GM12878 (cell line): ENCODE data around the gene MLIP. TPM values are rescaled to one million over a fixed set of nuclear protein-coding genes. Genes with fewer than 3 reads are reported as not detected.

Experiments used
- ATAC-seq: fragments of 200-7000 bp; cut with Tn5 transposase; 3 replicates; pipeline ENCODE4 v1.9.1; 2020; ENCODE audit warnings: mild to moderate bottlenecking, moderate library complexity
- BruUV-seq: library from RNA; stranded (reverse); fragments of 400-500 nt; replicated peaks from 2 replicates; lab custom pipeline; 2021; lab: Mats Ljungman, UMichigan
- CTCF ChIA-PET: fragments of 300-600 bp; sonication (Branson Sonifier 250); formaldehyde crosslinking; extraction: SDS; loops from one replicate; lab custom pipeline; 2021; ENCODE audit warnings: inconsistent platforms; lab: Yijun Ruan, JAX
- POLR2A ChIA-PET: fragments of 350-600 bp; formaldehyde crosslinking; extraction: SDS; loops from one replicate; lab custom pipeline; 2021; ENCODE audit warnings: inconsistent platforms; lab: Charles Lee
- RAD21 ChIA-PET: fragments of 300-600 bp; sonication (Branson Sonifier 250); formaldehyde crosslinking; loops from one replicate; lab custom pipeline; 2023; ENCODE audit warnings: antibody characterized with exemption; ENCODE audit not compliant: unreplicated experiment; lab: Charles Lee
- SMC1A ChIA-PET: fragments of 300-600 bp; sonication (Branson Sonifier 250); formaldehyde crosslinking; loops from one replicate; lab custom pipeline; 2023; ENCODE audit not compliant: unreplicated experiment, uncharacterized antibody; lab: Charles Lee
- DNase-seq: peaks from one replicate; pipeline ENCODE4 v3.0.0-alpha.2; 2011; ENCODE audit warnings: low read depth, low spot score
- FAIRE-seq: peaks from 3 replicates; lab custom pipeline; 2011; peaks lifted over from hg19 to GRCh38; lab: Jason Lieb, UNC
- H2AFZ ChIP-seq: 2 replicates; pipeline ENCODE4 v1.6.0; 2011; ENCODE audit warnings: low read depth, low read length, control low read depth; ENCODE audit not compliant: control insufficient read depth
- H3K27ac ChIP-seq: 2 replicates; pipeline ENCODE4 v1.5.1; 2011; ENCODE audit warnings: control low read depth; ENCODE audit not compliant: control insufficient read depth, insufficient read depth
- H3K27me3 ChIP-seq, 2 experiments: replicated peaks in 1 of 2; 2 replicates each; pipeline versions ENCODE4 v1.6.0 to v1.6.1; 2011; ENCODE audit warnings: low read length in 1 of 2; ENCODE audit not compliant: control insufficient read depth in 2 of 2, insufficient read depth in 2 of 2
- H3K36me3 ChIP-seq, 2 experiments: 2 replicates each; pipeline ENCODE4 v1.5.1; 2011; ENCODE audit warnings: low read length in 1 of 2; ENCODE audit not compliant: control insufficient read depth in 2 of 2, insufficient read depth in 2 of 2
- H3K4me1 ChIP-seq: 2 replicates; pipeline ENCODE4 v1.6.1; 2011; ENCODE audit warnings: mild to moderate bottlenecking, low read length, moderate library complexity, mixed read lengths; ENCODE audit not compliant: control insufficient read depth, insufficient read depth
- H3K4me2 ChIP-seq: 2 replicates; pipeline ENCODE4 v1.6.0; 2011; ENCODE audit warnings: control low read depth; ENCODE audit not compliant: control insufficient read depth, insufficient read depth
- H3K4me3 ChIP-seq: fragments of 200-600 bp; sonication (generic); 2 replicates; pipeline ENCODE4 v1.5.1; 2016
- H3K79me2 ChIP-seq: 2 replicates; pipeline ENCODE4 v1.6.0; 2011; ENCODE audit warnings: low read length; ENCODE audit not compliant: control insufficient read depth, insufficient read depth
- H3K9ac ChIP-seq: 2 replicates; pipeline ENCODE4 v1.8.0; 2011; ENCODE audit warnings: low read length, control low read depth, mixed read lengths; ENCODE audit not compliant: control insufficient read depth, insufficient read depth
- H3K9me3 ChIP-seq: replicated peaks from 3 replicates; pipeline ENCODE4 v1.5.1; 2011; ENCODE audit warnings: mild to moderate bottlenecking, low read length; ENCODE audit not compliant: control insufficient read depth, insufficient read depth
- H4K20me1 ChIP-seq: 2 replicates; pipeline ENCODE4 v1.6.0; 2011; ENCODE audit not compliant: control insufficient read depth, insufficient read depth
- ASH2L ChIP-seq: fragments of 300-600, 200-600 bp; sonication (generic); IDR thresholded peaks from 2 replicates; pipeline ENCODE4 v1.6.1; 2017; ENCODE audit warnings: low read depth, mild to moderate bottlenecking, borderline replicate concordance
- CBFB ChIP-seq: IDR thresholded peaks from 2 replicates; pipeline ENCODE4 v1.6.1; 2016; ENCODE audit warnings: antibody characterized with exemption, low read depth
- CHD1 ChIP-seq: IDR thresholded peaks from 2 replicates; pipeline ENCODE4 v1.6.1; 2012; ENCODE audit warnings: low read depth, low read length, improper control_type of control experiment
- ESRRA ChIP-seq: IDR thresholded peaks from 2 replicates; pipeline ENCODE4 v1.6.1; 2012; ENCODE audit warnings: mild to moderate bottlenecking, low read length, improper control_type of control experiment
- FOS ChIP-seq: IDR thresholded peaks from 3 replicates; pipeline ENCODE4 v1.6.1; 2011; ENCODE audit warnings: borderline replicate concordance; ENCODE audit not compliant: insufficient read length; ENCODE audit errors: extremely low read depth
- HDAC2 ChIP-seq: fragments of 200-600 bp; sonication (generic); IDR thresholded peaks from 2 replicates; pipeline ENCODE4 v1.6.1; 2017
- HDAC6 ChIP-seq: fragments of 200-600 bp; sonication (generic); IDR thresholded peaks from one replicate; pipeline ENCODE4 v1.8.0; 2017; ENCODE audit warnings: antibody characterized with exemption; ENCODE audit not compliant: unreplicated experiment
- IRF4 ChIP-seq: IDR thresholded peaks from 2 replicates; pipeline ENCODE4 v1.6.1; 2011; ENCODE audit warnings: low read depth, low read length
- RFX5 ChIP-seq: IDR thresholded peaks from 2 replicates; pipeline ENCODE4 v1.6.1; 2011; ENCODE audit warnings: low read depth, low read length, improper control_type of control experiment
- STAT1 ChIP-seq: fragments of 450-650 bp; conservative IDR thresholded peaks from 2 replicates; pipeline ENCODE4 v1.6.1; 2014; ENCODE audit warnings: antibody characterized with exemption, mild to moderate bottlenecking
- SUPT20H ChIP-seq: IDR thresholded peaks from 2 replicates; pipeline ENCODE4 v1.6.1; 2011; ENCODE audit warnings: low read depth, mild to moderate bottlenecking, low read length, moderate library complexity, borderline replicate concordance; ENCODE audit not compliant: control insufficient read depth
- WGBS: methylation state at CpG from one replicate; pipeline ENCODE4 v1.1.6; 2016; ENCODE audit warnings: low lambda C conversion rate; ENCODE audit not compliant: insufficient replicate concordance, insufficient coverage; ENCODE audit errors: missing lambda C conversion rate; 5-methylcytosine and 5-hydroxymethylcytosine counted together
- in situ Hi-C: fragments of 300-500 bp; cut with MboI; formaldehyde crosslinking; loops from 9 replicates; pipeline ENCODE4 v1.14.3; 2018; ENCODE audit warnings: mixed read lengths
- intact Hi-C: fragments of 100-400 bp; cut with micrococcal nuclease; formaldehyde crosslinking; loops from one replicate; pipeline ENCODE4 v1.14.2; 2022; ENCODE audit not compliant: unreplicated experiment
- polyA plus RNA-seq, 11 experiments: library from polyadenylated mRNA; depleted of rRNA in 4 of 11; unstranded in 6 of 11; stranded (reverse) in 5 of 11; fragments of >200 nt; fragmentation: Nextera tagmentation in 4 of 11; fragmentation: Illumina TruSeq in 1 of 11; extraction: Ambion mirVana in 4 of 11; extraction: Trizol in 1 of 11; gene quantifications; 1 replicate in 1 of 11; 2 replicates in 10 of 11; pipeline versions ENCODE4 v1.2.1 to v1.2.3, GENCODE V29; 2011 to 2016; ENCODE audit warnings: inconsistent platforms in 2 of 11, missing spikeins in 2 of 11, low read depth in 1 of 11
- total RNA-seq, 4 experiments: library from RNA; depleted of rRNA in 3 of 4; stranded (reverse); fragments of >200 nt in 3 of 4; fragmentation: Illumina TruSeq in 1 of 4; extraction: Trizol in 1 of 4; gene quantifications; 2 replicates each; pipeline versions ENCODE4 v1.2.1 to v1.2.3, GENCODE V29; 2013 to 2021
- TF ChIP-seq, protein P1 (sequence below): fragments of 450-650 bp; IDR thresholded peaks from 2 replicates; pipeline ENCODE4 v1.6.1; 2016; ENCODE audit warnings: mild to moderate bottlenecking
- TF ChIP-seq, protein P2 (sequence below): fragments of 450-650 bp; IDR thresholded peaks from 2 replicates; pipeline ENCODE4 v1.6.1; 2017; ENCODE audit warnings: mild to moderate bottlenecking, moderate library complexity
- TF ChIP-seq, protein P3 (sequence below): fragments of 450-650 bp; IDR thresholded peaks from 2 replicates; pipeline ENCODE4 v1.6.1; 2017; ENCODE audit warnings: borderline replicate concordance
- TF ChIP-seq, protein P4 (sequence below): fragments of 450-650 bp; IDR thresholded peaks from 2 replicates; pipeline ENCODE4 v1.6.1; 2017; ENCODE audit warnings: antibody characterized with exemption, mild to moderate bottlenecking, moderate library complexity

The MLIP gene
- total and polyA plus RNA-seq, 10 of the 15 experiments (the other 5 are each of a cell fraction or from before 2014, with no cell fraction given) = not detected

DNA sequence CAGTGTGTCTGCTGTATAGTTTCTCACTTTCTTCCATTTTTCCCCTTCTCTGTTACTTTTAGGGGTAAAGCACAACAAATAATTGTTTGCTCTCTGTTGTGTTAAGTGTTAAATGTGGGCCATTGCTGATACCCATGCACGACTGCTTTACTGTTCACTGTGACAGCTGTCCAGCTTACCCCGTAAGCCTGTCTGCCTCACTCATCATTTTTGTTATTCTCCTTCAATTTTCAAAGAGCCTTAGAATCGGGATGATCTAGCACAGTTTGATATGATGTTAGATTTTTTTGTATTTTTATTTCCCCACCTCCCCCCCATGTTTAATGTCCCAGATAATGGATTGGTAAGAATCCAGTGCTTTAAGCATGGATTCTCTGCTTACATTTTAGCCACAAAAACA lies 41.2 kb upstream of the MLIP start:
- intact Hi-C loops = no loop called here
- DNase-seq = no peak
- H3K4me1 ChIP-seq = no peaks in the 10 kb centered on the region
- TF ChIP-seq SUPT20H (no peak), FOS (no peak), ASH2L (no peak), RFX5 (no peak), STAT1 (no peak), HDAC6 (no peak), CBFB (no peak), HDAC2 (no peak), ESRRA (no peak), IRF4 (no peak), CHD1 (no peak)
- TF ChIP-seq, protein P1, sequence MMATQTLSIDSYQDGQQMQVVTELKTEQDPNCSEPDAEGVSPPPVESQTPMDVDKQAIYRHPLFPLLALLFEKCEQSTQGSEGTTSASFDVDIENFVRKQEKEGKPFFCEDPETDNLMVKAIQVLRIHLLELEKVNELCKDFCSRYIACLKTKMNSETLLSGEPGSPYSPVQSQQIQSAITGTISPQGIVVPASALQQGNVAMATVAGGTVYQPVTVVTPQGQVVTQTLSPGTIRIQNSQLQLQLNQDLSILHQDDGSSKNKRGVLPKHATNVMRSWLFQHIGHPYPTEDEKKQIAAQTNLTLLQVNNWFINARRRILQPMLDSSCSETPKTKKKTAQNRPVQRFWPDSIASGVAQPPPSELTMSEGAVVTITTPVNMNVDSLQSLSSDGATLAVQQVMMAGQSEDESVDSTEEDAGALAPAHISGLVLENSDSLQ = no peak
- TF ChIP-seq, protein P2, sequence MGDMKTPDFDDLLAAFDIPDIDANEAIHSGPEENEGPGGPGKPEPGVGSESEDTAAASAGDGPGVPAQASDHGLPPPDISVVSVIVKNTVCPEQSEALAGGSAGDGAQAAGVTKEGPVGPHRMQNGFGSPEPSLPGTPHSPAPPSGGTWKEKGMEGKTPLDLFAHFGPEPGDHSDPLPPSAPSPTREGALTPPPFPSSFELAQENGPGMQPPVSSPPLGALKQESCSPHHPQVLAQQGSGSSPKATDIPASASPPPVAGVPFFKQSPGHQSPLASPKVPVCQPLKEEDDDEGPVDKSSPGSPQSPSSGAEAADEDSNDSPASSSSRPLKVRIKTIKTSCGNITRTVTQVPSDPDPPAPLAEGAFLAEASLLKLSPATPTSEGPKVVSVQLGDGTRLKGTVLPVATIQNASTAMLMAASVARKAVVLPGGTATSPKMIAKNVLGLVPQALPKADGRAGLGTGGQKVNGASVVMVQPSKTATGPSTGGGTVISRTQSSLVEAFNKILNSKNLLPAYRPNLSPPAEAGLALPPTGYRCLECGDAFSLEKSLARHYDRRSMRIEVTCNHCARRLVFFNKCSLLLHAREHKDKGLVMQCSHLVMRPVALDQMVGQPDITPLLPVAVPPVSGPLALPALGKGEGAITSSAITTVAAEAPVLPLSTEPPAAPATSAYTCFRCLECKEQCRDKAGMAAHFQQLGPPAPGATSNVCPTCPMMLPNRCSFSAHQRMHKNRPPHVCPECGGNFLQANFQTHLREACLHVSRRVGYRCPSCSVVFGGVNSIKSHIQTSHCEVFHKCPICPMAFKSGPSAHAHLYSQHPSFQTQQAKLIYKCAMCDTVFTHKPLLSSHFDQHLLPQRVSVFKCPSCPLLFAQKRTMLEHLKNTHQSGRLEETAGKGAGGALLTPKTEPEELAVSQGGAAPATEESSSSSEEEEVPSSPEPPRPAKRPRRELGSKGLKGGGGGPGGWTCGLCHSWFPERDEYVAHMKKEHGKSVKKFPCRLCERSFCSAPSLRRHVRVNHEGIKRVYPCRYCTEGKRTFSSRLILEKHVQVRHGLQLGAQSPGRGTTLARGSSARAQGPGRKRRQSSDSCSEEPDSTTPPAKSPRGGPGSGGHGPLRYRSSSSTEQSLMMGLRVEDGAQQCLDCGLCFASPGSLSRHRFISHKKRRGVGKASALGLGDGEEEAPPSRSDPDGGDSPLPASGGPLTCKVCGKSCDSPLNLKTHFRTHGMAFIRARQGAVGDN = no peak
- TF ChIP-seq, protein P3, sequence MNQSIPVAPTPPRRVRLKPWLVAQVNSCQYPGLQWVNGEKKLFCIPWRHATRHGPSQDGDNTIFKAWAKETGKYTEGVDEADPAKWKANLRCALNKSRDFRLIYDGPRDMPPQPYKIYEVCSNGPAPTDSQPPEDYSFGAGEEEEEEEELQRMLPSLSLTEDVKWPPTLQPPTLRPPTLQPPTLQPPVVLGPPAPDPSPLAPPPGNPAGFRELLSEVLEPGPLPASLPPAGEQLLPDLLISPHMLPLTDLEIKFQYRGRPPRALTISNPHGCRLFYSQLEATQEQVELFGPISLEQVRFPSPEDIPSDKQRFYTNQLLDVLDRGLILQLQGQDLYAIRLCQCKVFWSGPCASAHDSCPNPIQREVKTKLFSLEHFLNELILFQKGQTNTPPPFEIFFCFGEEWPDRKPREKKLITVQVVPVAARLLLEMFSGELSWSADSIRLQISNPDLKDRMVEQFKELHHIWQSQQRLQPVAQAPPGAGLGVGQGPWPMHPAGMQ = no peak
- TF ChIP-seq, protein P4, sequence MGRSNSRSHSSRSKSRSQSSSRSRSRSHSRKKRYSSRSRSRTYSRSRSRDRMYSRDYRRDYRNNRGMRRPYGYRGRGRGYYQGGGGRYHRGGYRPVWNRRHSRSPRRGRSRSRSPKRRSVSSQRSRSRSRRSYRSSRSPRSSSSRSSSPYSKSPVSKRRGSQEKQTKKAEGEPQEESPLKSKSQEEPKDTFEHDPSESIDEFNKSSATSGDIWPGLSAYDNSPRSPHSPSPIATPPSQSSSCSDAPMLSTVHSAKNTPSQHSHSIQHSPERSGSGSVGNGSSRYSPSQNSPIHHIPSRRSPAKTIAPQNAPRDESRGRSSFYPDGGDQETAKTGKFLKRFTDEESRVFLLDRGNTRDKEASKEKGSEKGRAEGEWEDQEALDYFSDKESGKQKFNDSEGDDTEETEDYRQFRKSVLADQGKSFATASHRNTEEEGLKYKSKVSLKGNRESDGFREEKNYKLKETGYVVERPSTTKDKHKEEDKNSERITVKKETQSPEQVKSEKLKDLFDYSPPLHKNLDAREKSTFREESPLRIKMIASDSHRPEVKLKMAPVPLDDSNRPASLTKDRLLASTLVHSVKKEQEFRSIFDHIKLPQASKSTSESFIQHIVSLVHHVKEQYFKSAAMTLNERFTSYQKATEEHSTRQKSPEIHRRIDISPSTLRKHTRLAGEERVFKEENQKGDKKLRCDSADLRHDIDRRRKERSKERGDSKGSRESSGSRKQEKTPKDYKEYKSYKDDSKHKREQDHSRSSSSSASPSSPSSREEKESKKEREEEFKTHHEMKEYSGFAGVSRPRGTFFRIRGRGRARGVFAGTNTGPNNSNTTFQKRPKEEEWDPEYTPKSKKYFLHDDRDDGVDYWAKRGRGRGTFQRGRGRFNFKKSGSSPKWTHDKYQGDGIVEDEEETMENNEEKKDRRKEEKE = no peak
- no peaks in the 10 kb centered on the region for H3K27me3 ChIP-seq
- H3K4me2 ChIP-seq = no peak overlapping the region
- H3K9ac ChIP-seq = no peak overlapping the region
- ChIA-PET POLR2A (no interaction called here), RAD21 (no interaction called here), CTCF (interaction anchor here (0.6 kb wide), 1 partner anchor 57 kb away, joined by 3 read pairs; no protein-coding TSS in a partner anchor), SMC1A (no interaction called here)
- H4K20me1 ChIP-seq = no peaks in the 10 kb centered on the region
- H3K27ac ChIP-seq = no peak overlapping the region
- H3K4me3 ChIP-seq = no peak overlapping the region
- 15% methylated on average over 3 of the region's 3 CpGs for WGBS
- H3K9me3 ChIP-seq = no peaks in the 10 kb centered on the region
- ATAC-seq = no peak
- H2AFZ ChIP-seq = no peak overlapping the region
- H3K79me2 ChIP-seq = no peaks in the 10 kb centered on the region
- H3K36me3 ChIP-seq = no peaks in the 10 kb centered on the region
- FAIRE-seq = no peak
- no TSS peak for BruUV-seq
- in situ Hi-C loops = no loop called here
